Heart left ventricle (tissue), 16 donors: ENCODE results near the gene TAF9. TPM values are rescaled to one million over a fixed set of nuclear protein-coding genes. Genes with fewer than 3 reads are reported as not detected.
A peak's percentile ranks its signal among the peaks of the same experiment; 100 is the strongest.

ENCODE experiments used
- ATAC-seq, 4 donors: fragments of 200-7000 bp; cut with Tn5 transposase; one replicate each; pipeline ENCODE4 v1.9.1; 2020 to 2022; ENCODE audit warnings: moderate library complexity in 4 of 4, mild to moderate bottlenecking in 3 of 4, moderate number of reproducible peaks in 1 of 4
- DNase-seq, 5 donors: peaks; one replicate each; pipeline ENCODE4 v3.0.0-alpha.2; 2020
- H3K27ac ChIP-seq, 12 donors: fragments of 200-600 bp; sonication (generic) in 4 of 12; one replicate each; pipeline versions ENCODE4 v1.5.0 to v1.8.0; 2016 to 2022; ENCODE audit warnings: mild to moderate bottlenecking in 2 of 12
- H3K27me3 ChIP-seq, 9 donors: fragments of 200-600 bp; sonication (generic) in 2 of 9; one replicate each; pipeline versions ENCODE4 v1.5.1 to v1.8.0; 2016 to 2022; ENCODE audit warnings: mild to moderate bottlenecking in 3 of 9
- H3K36me3 ChIP-seq, 9 donors: fragments of 200-600 bp; sonication (generic) in 2 of 9; one replicate each; pipeline versions ENCODE4 v1.5.0 to v1.8.0; 2018 to 2022; ENCODE audit warnings: mild to moderate bottlenecking in 2 of 9
- H3K4me1 ChIP-seq, 12 donors: fragments of 200-600 bp; sonication (generic) in 4 of 12; one replicate each; pipeline versions ENCODE4 v1.5.0 to v1.8.0; 2016 to 2022; ENCODE audit warnings: mild to moderate bottlenecking in 3 of 12
- H3K4me3 ChIP-seq, 12 donors: fragments of 200-600 bp; sonication (generic) in 4 of 12; one replicate each; pipeline versions ENCODE4 v1.5.0 to v1.8.0; 2017 to 2022; ENCODE audit warnings: mild to moderate bottlenecking in 9 of 12, moderate library complexity in 4 of 12
- H3K9me3 ChIP-seq, 12 donors: fragments of 200-600 bp; sonication (generic) in 4 of 12; one replicate each; pipeline versions ENCODE4 v1.5.0 to v1.8.0; 2016 to 2022; ENCODE audit warnings: mild to moderate bottlenecking in 1 of 12
- CTCF ChIP-seq, 12 donors: fragments of 200-600 bp; sonication (generic) in 4 of 12; IDR thresholded peaks; one replicate each; pipeline versions ENCODE4 v1.5.0 to v1.8.0; 2018 to 2022; ENCODE audit warnings: antibody characterized with exemption in 12 of 12, mild to moderate bottlenecking in 5 of 12
- POLR2A ChIP-seq, 2 donors: fragments of 450-650 bp; IDR thresholded peaks; one replicate each; pipeline ENCODE4 v1.6.1; 2017; ENCODE audit warnings: antibody characterized with exemption in 2 of 2, mild to moderate bottlenecking in 2 of 2, moderate library complexity in 2 of 2
- WGBS, 4 donors: extraction: QIAGEN DNeasy Blood & Tissue Kit in 2 of 4; methylation state at CpG; one replicate each; pipeline versions ENCODE4 v1.1.5 to v1.1.7; 2013 to 2018; 5-methylcytosine and 5-hydroxymethylcytosine counted together
- intact Hi-C, 10 donors: fragments of 100-400 bp; cut with DNase I; formaldehyde crosslinking; loops; one replicate each; pipeline versions ENCODE4 v1.11.1 to v1.14.2; 2022
- polyA plus RNA-seq, 2 donors: library from polyadenylated mRNA; stranded (reverse); fragments of 200-250 nt; gene quantifications; one replicate each; pipeline ENCODE4 v1.2.3, GENCODE V29; 2013
- total RNA-seq, 9 donors: library from RNA; depleted of rRNA in 2 of 9; stranded (reverse); fragments of >200 nt in 2 of 9; fragmentation: NEBNext Ultra II Directional in 3 of 9; extraction: Animal tissue kit (Norgen Biotek cat#: 25700) in 3 of 9; gene quantifications; one replicate each; pipeline versions ENCODE4 v1.1.0 to v1.2.4, GENCODE V29; 2016 to 2023
- donor health status: ischemic (EF 13 %, LVEDD 7.1; RV severe dilation, severe dysfunction).
- donor health status: healthy with polysubstance abuse.
- donor health status: DM: no; HTN: yes; CAD: no.
- donor health status: DM: no; HTN: no; CAD: no.
- donor health status: ischemic (EF 25% LVEDD 6.9; RV normal size, moderate dysfunction).
- donor health status: ischemic (EF 25% LVEDD 5.7; RV mildly dilated, moderate dysfunction).
- donor health status: healthy.
- donor health status: DM: yes; HTN: yes; CAD: no.
- donor health status: ischemic (EF 35%, LVEDD 5.7; RV mildly dilated, moderate dysfunction).
- donor health status: nonischemic (EF 11% LVEDD 7.7; RV severe dilation, severe dysfunction).
- donor health status: DM: yes; HTN: yes; CAD: no.
- donor health status: PGD.
- donor health status: ischemic (EF 29% LVEDD 5.4; RV normal size, mild dysfunction).
- donor health status: nonischemic (EF 23%, LVEDD 6.1; RV moderate dilation, normal function).

TAF9 gene
- total and polyA plus RNA-seq, 11 donors, result 37.8 to 75.0 (median 49.5) TPM

GRCh38 chr5:69416180-69416579 is 46.9 kb upstream of the TAF9 start:
- Histone ChIP-seq H3K36me3 (peaks cover 0 to 35% (median 16%) of the 10 kb centered on the region in 9 donors), H3K27me3 (peaks cover 0 to 8% (median 0%) of the 10 kb centered on the region in 9 donors), H3K4me1 (peaks cover 0 to 10% (median 0%) of the 10 kb centered on the region in 12 donors), H3K4me3 (no peak overlapping the region), H3K27ac (no peak overlapping the region), H3K9me3 (no peaks in the 10 kb centered on the region)
- TF ChIP-seq CTCF (IDR thresholded peaks at IDR 0.05) (no peak), POLR2A (IDR thresholded peaks at IDR 0.05) (no peak)
- DNase-seq (no peak), ATAC-seq (no peak)
- WGBS, 4 donors, result 92% methylated on average over 6 of the region's 6 CpGs
- intact Hi-C loops, result no loop called here

- H3K27ac ChIP-seq, result no peak overlapping the region
- TF ChIP-seq CTCF (IDR thresholded peaks at IDR 0.05), result no peak
- no peak for TF ChIP-seq POLR2A (IDR thresholded peaks at IDR 0.05)
- peaks cover 0 to 41% (median 19%) of the 10 kb centered on the region in 9 donors for H3K36me3 ChIP-seq
- peaks cover 0 to 10% (median 0%) of the 10 kb centered on the region in 12 donors for H3K4me1 ChIP-seq
- intact Hi-C loops, result no loop called here
- H3K27me3 ChIP-seq, result peaks cover 0 to 8% (median 0%) of the 10 kb centered on the region in 9 donors
- 47 to 63% (median 57%) methylated on average over 16 to 18 of the region's 18 CpGs for WGBS, 4 donors
- DNase-seq (no peak), ATAC-seq (no peak)
- H3K9me3 ChIP-seq, result no peaks in the 10 kb centered on the region
- peak overlapping the region; percentile 38 to 80 (median 64) for H3K4me3 ChIP-seq
Observed at GRCh38 chr5:69415584-69415958, 46.3 kb upstream of the TAF9 start.

GRCh38 chr5:69414885-69415583 is 45.7 kb upstream of the TAF9 start, which contains the start of gene MARVELD2:
MARVELD2 (plus strand) TSS chr5:69415116; CDS start chr5:69419386, 4,270 bp downstream.
- Histone ChIP-seq H3K27ac (peak within 1 kb of the TSS in 1 of 12 donors; percentile 29), H3K27me3 (peaks cover 0 to 8% (median 0%) of the 10 kb centered on the region in 9 donors), H3K9me3 (no peaks in the 10 kb centered on the region), H3K4me1 (peaks cover 0 to 10% (median 0%) of the 10 kb centered on the region in 12 donors), H3K4me3 (peak within 1 kb of the TSS; percentile 38 to 80 (median 64)), H3K36me3 (peaks cover 0 to 46% (median 24%) of the 10 kb centered on the region in 9 donors)
- intact Hi-C loops, result no loop called here
- ATAC-seq (peak; percentile 78 to 96 (median 92)), DNase-seq (peak; percentile 44 to 79 (median 69))
- TF ChIP-seq POLR2A (IDR thresholded peaks at IDR 0.05) (no peak), CTCF (IDR thresholded peaks at IDR 0.05) (peak in 7 of 12 donors; percentile 6 to 36 (median 17))
- 8 to 36% (median 24%) methylated on average over 42 to 78 of the region's 78 CpGs for WGBS, 4 donors

- peaks cover 0 to 91% (median 64%) of the 10 kb centered on the region in 9 donors for H3K36me3 ChIP-seq
- ATAC-seq (no peak), DNase-seq (no peak)
- no peak overlapping the region for H3K27ac ChIP-seq
- peaks cover 0 to 6% (median 0%) of the 10 kb centered on the region in 12 donors for H3K9me3 ChIP-seq
- no peaks in the 10 kb centered on the region for H3K27me3 ChIP-seq
- H3K4me1 ChIP-seq, result no peaks in the 10 kb centered on the region
- TF ChIP-seq POLR2A (IDR thresholded peaks at IDR 0.05) (no peak), CTCF (IDR thresholded peaks at IDR 0.05) (no peak)
- no peak overlapping the region for H3K4me3 ChIP-seq
- WGBS, 4 donors, result 88 to 91% (median 90%) methylated on average over 15 of the region's 15 CpGs
- intact Hi-C loops, result no loop called here
Observed at GRCh38 chr5:69404659-69405330, 35.5 kb upstream of the TAF9 start.
